ENCODE measurements around the gene TSTD1. TPM values are rescaled to one million over a fixed set of nuclear protein-coding genes. Genes with fewer than 3 reads are reported as not detected.
"Not testable (repeated sequence)": the region's sequence is repeated elsewhere in the genome, so short reads cannot be mapped to it uniquely, and the experiment has no call there.

TSTD1 gene
- total and polyA plus RNA-seq, 9 donors: 22.4 to 36.7 (median 26.1) TPM

DNA sequence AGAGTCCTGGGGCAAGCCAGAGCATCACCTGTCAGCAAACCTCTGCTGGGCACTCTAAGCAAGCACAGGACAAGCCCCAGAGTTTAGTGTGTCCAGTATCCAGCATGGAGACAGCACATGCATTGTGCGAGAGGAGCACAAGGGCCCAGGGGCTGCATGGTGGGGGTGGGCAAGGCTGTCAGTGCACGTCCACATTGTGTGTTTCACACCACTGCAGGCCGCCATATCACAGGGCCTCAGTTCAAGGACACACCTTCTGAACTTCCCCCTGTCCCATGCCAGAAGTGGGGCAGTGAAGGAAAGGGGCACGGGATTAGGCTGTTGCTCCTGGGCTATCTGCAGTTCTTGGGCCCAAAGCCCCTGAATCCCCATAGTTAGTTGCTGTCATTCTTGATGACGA is 782 bp upstream of the TSTD1 start:
- DNase-seq: no peak
- 93% methylated on average over 3 of the region's 5 CpGs for WGBS (ENCODE audit: insufficient coverage)
- Histone ChIP-seq H3K9me3 (replicated peaks; ENCODE audit: control insufficient read depth, low read depth, low read length) (no peaks in the 10 kb centered on the region), H3K36me3 (ENCODE audit: control insufficient read depth, insufficient read depth, low read length) (peaks cover 51% of the 10 kb centered on the region), H3K4me3 (ENCODE audit: low read length) (no peak overlapping the region), H3K4me1 (ENCODE audit: control insufficient read depth, insufficient read depth, low read length) (peaks cover 18% of the 10 kb centered on the region), H3K27ac (ENCODE audit: low read length) (peak overlapping the region; percentile 20), H3K27me3 (ENCODE audit: control insufficient read depth, insufficient read depth, low read length) (no peaks in the 10 kb centered on the region)

- H3K27ac ChIP-seq (ENCODE audit: low read length): peak overlapping the region; percentile 20
- no peaks in the 10 kb centered on the region for H3K9me3 ChIP-seq (replicated peaks; ENCODE audit: control insufficient read depth, low read depth, low read length)
- no peak for DNase-seq
- H3K4me3 ChIP-seq (ENCODE audit: low read length): peak overlapping the region; percentile 70
- peaks cover 15% of the 10 kb centered on the region for H3K4me1 ChIP-seq (ENCODE audit: control insufficient read depth, insufficient read depth, low read length)
- H3K36me3 ChIP-seq (ENCODE audit: control insufficient read depth, insufficient read depth, low read length): peaks cover 51% of the 10 kb centered on the region
- no CpG with 5 or more reads among the region's 3 CpGs for WGBS (ENCODE audit: insufficient coverage)
- no peaks in the 10 kb centered on the region for H3K27me3 ChIP-seq (ENCODE audit: control insufficient read depth, insufficient read depth, low read length)
Observed at GRCh38 chr1:161039154-161039545, 386 bp upstream of the TSTD1 start.

DNA sequence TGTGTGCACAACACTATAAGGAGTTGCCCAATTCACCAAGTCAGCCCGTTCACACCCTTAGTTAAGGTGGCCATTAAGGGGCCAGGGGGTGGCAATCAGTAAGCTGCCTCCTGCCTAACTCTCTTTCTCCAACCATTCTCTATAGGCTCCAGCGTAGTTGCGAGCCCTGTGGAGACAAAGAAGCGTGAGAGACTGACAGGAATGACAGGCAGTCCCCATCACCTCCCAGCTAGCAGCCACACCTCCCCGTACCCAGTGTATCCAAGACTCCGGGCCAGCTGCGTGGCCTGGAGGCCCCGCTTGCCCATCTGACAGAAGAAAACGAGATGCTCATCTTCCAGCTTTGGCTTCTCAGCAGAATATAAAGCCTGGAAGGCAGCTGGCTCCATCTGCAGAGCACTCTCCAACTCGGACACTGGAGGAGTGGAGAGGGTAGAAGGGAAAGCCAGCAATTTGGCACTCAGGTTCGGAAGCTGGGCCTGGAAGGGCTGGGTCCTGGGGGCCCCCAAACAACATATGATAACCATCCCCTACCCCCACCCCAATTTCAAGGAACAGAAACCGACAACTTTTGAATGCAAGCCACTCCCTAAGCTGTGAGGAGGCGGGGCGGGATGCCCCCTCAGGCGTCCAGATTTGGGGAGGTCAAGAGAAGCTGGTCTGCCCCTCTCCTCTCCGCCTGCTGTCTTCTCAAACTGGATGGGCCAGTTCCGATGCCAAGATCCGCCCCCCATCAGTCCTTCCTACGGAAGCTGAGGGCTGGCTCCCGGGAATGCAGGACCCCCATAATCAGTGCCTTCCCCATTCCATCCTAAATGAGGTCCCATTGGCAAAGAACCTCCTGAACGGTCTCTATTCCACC is 872 bp downstream of the TSTD1 start:
- DNase-seq: no peak
- Histone ChIP-seq H3K9me3 (replicated peaks; ENCODE audit: control insufficient read depth, low read depth, low read length) (no peaks in the 10 kb centered on the region), H3K36me3 (ENCODE audit: control insufficient read depth, insufficient read depth, low read length) (peaks cover 46% of the 10 kb centered on the region), H3K27ac (ENCODE audit: low read length) (no peak overlapping the region), H3K27me3 (ENCODE audit: control insufficient read depth, insufficient read depth, low read length) (no peaks in the 10 kb centered on the region), H3K4me3 (ENCODE audit: low read length) (peak overlapping the region; percentile 70), H3K4me1 (ENCODE audit: control insufficient read depth, insufficient read depth, low read length) (peaks cover 13% of the 10 kb centered on the region)
- WGBS (ENCODE audit: insufficient coverage): 32% methylated on average over 11 of the region's 21 CpGs

DNA sequence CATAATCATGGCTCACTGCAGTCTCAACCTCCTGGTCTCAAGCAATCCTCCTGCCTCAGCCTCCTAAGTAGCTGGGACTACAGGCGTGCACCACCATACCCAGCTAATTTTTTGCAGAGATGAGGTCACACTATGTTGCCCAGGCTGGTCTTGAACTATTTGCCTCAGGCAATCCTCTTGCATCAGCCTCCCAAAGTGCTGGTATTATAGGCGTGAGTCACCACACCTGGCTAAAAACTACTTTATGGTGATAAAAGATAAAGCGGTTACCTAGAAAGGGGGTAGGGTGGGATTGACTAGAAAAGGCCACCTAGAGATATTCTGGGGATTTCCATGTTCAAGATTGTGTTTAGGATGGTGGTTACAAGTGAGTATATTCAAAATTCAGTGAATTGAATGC is 5.0 kb downstream of the TSTD1 start:
- Histone ChIP-seq H3K27me3 (ENCODE audit: control insufficient read depth, insufficient read depth, low read length) (no peaks in the 10 kb centered on the region), H3K27ac (ENCODE audit: low read length) (no peak overlapping the region), H3K4me1 (ENCODE audit: control insufficient read depth, insufficient read depth, low read length) (peaks cover 10% of the 10 kb centered on the region), H3K36me3 (ENCODE audit: control insufficient read depth, insufficient read depth, low read length) (peaks cover 8% of the 10 kb centered on the region), H3K4me3 (ENCODE audit: low read length) (no peak overlapping the region), H3K9me3 (replicated peaks; ENCODE audit: control insufficient read depth, low read depth, low read length) (no peaks in the 10 kb centered on the region)
- 100% methylated on average over 1 of the region's 3 CpGs for WGBS (ENCODE audit: insufficient coverage)
- DNase-seq: no peak

DNA sequence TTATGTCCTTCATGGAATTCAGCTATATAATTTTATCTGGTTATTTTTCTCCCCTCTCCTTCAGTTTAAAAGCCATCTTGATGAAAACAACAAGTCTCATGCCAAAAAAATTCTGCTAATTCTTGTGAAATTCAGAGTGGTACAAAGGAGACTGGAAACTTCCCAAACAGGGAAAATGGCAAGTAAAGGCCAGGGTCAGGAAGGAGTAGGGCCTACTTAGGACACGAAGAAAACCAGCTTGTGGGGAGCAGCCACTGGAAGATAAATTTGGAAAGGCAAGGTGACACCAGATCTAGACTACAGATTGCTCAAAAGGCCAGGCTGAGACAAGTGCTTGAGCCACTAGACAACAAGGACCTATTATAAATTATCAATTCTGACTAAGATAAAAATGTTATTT is 6.4 kb downstream of the TSTD1 start:
- WGBS (ENCODE audit: insufficient coverage): no CpG with 5 or more reads among the region's 1 CpG

DNA sequence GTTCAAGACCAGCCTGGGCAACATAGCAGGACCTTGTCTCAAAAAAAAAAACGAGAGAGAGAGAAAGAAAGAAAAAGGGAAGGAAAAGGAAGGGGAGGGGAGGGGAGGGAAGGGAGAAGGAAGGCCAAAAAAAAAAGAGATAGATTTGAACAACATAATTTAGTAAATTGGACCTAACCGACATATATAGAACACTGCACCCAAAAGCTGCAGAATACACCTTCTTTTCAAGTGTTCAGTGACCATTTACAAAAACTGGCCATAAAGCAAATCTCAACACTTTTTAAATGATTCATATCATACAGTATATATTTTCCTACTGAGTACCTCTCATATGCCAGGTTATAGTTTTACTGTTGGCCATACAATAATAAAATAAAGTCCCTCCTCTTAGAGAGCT is 6.9 kb downstream of the TSTD1 start:
- Histone ChIP-seq H3K9me3 (replicated peaks; ENCODE audit: control insufficient read depth, low read depth, low read length) (no peaks in the 10 kb centered on the region), H3K4me3 (ENCODE audit: low read length) (no peak overlapping the region), H3K4me1 (ENCODE audit: control insufficient read depth, insufficient read depth, low read length) (no peaks in the 10 kb centered on the region), H3K36me3 (ENCODE audit: control insufficient read depth, insufficient read depth, low read length) (no peaks in the 10 kb centered on the region), H3K27ac (ENCODE audit: low read length) (no peak overlapping the region), H3K27me3 (ENCODE audit: control insufficient read depth, insufficient read depth, low read length) (no peaks in the 10 kb centered on the region)
- DNase-seq: no peak
- 29% methylated on average over 1 of the region's 2 CpGs for WGBS (ENCODE audit: insufficient coverage)

More for the DNA sequence above, 6.4 kb downstream of the TSTD1 start:
- H3K36me3 ChIP-seq (ENCODE audit: control insufficient read depth, insufficient read depth, low read length): no peaks in the 10 kb centered on the region
- DNase-seq: no peak
- H3K27me3 ChIP-seq (ENCODE audit: control insufficient read depth, insufficient read depth, low read length): no peaks in the 10 kb centered on the region
- no peaks in the 10 kb centered on the region for H3K9me3 ChIP-seq (replicated peaks; ENCODE audit: control insufficient read depth, low read depth, low read length)
- no peak overlapping the region for H3K4me3 ChIP-seq (ENCODE audit: low read length)
- no peaks in the 10 kb centered on the region for H3K4me1 ChIP-seq (ENCODE audit: control insufficient read depth, insufficient read depth, low read length)
- no peak overlapping the region for H3K27ac ChIP-seq (ENCODE audit: low read length)

GRCh38 chr1:161029466-161029865 is 9.3 kb downstream of the TSTD1 start:
- not testable (repeated sequence) for DNase-seq; H3K27me3 ChIP-seq (ENCODE audit: control insufficient read depth, insufficient read depth, low read length); H3K4me3 ChIP-seq (ENCODE audit: low read length); H3K36me3 ChIP-seq (ENCODE audit: control insufficient read depth, insufficient read depth, low read length); H3K4me1 ChIP-seq (ENCODE audit: control insufficient read depth, insufficient read depth, low read length); H3K9me3 ChIP-seq (replicated peaks; ENCODE audit: control insufficient read depth, low read depth, low read length); H3K27ac ChIP-seq (ENCODE audit: low read length)
- 95% methylated on average over 26 of the region's 32 CpGs for WGBS (ENCODE audit: insufficient coverage)

- DNase-seq; H3K4me3 ChIP-seq (ENCODE audit: low read length): not testable (repeated sequence)
- 57% methylated on average over 1 of the region's 1 CpG for WGBS (ENCODE audit: insufficient coverage)
Observed at GRCh38 chr1:161026954-161027353, 11.8 kb downstream of the TSTD1 start.

DNA sequence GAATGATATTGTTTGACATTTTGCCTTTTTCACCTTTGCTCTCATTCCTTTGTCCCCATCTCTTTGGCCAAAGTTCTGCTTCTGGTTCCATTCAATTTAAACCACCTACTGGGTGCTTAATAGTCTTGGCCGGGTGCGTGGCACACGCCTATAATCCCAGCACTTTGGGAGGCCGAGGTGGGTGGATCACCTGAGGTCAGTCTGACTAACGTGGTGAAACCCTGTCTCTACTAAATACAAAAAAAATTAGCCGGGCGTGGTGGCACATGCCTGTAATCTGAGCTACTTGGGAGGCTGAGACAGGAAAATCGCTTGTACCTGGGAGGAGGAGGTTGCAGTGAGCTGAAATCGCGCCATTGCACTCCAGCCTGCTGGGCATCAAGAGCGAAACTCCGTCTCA is 16.3 kb downstream of the TSTD1 start:
- not testable (repeated sequence) for DNase-seq; H3K9me3 ChIP-seq (replicated peaks; ENCODE audit: control insufficient read depth, low read depth, low read length); H3K27ac ChIP-seq (ENCODE audit: low read length); H3K36me3 ChIP-seq (ENCODE audit: control insufficient read depth, insufficient read depth, low read length); H3K4me3 ChIP-seq (ENCODE audit: low read length)
- Histone ChIP-seq H3K4me1 (ENCODE audit: control insufficient read depth, insufficient read depth, low read length) (peaks cover 22% of the 10 kb centered on the region), H3K27me3 (ENCODE audit: control insufficient read depth, insufficient read depth, low read length) (peaks cover 21% of the 10 kb centered on the region)
- 89% methylated on average over 9 of the region's 12 CpGs for WGBS (ENCODE audit: insufficient coverage)

More at GRCh38 chr1:161026954-161027353, 11.8 kb downstream of the TSTD1 start:
- H3K27me3 ChIP-seq (ENCODE audit: control insufficient read depth, insufficient read depth, low read length); H3K4me1 ChIP-seq (ENCODE audit: control insufficient read depth, insufficient read depth, low read length); H3K9me3 ChIP-seq (replicated peaks; ENCODE audit: control insufficient read depth, low read depth, low read length); H3K27ac ChIP-seq (ENCODE audit: low read length); H3K36me3 ChIP-seq (ENCODE audit: control insufficient read depth, insufficient read depth, low read length): not testable (repeated sequence)

- Histone ChIP-seq H3K27ac (ENCODE audit: low read length) (no peak overlapping the region), H3K4me1 (ENCODE audit: control insufficient read depth, insufficient read depth, low read length) (peaks cover 22% of the 10 kb centered on the region), H3K36me3 (ENCODE audit: control insufficient read depth, insufficient read depth, low read length) (no peaks in the 10 kb centered on the region), H3K27me3 (ENCODE audit: control insufficient read depth, insufficient read depth, low read length) (peaks cover 21% of the 10 kb centered on the region), H3K4me3 (ENCODE audit: low read length) (no peak overlapping the region), H3K9me3 (replicated peaks; ENCODE audit: control insufficient read depth, low read depth, low read length) (no peaks in the 10 kb centered on the region)
- DNase-seq: no peak
- no CpG with 5 or more reads among the region's 2 CpGs for WGBS (ENCODE audit: insufficient coverage)
Observed at GRCh38 chr1:161021970-161022353, 16.8 kb downstream of the TSTD1 start.
